ENCODE measurements around the gene SLC39A9. TPM values are rescaled to one million over a fixed set of nuclear protein-coding genes. Genes with fewer than 3 reads are reported as not detected.

The SLC39A9 gene
- total and polyA plus RNA-seq, 7 experiments from 2014 or later, result 12.3 to 50.3 (median 34.4) TPM

DNA sequence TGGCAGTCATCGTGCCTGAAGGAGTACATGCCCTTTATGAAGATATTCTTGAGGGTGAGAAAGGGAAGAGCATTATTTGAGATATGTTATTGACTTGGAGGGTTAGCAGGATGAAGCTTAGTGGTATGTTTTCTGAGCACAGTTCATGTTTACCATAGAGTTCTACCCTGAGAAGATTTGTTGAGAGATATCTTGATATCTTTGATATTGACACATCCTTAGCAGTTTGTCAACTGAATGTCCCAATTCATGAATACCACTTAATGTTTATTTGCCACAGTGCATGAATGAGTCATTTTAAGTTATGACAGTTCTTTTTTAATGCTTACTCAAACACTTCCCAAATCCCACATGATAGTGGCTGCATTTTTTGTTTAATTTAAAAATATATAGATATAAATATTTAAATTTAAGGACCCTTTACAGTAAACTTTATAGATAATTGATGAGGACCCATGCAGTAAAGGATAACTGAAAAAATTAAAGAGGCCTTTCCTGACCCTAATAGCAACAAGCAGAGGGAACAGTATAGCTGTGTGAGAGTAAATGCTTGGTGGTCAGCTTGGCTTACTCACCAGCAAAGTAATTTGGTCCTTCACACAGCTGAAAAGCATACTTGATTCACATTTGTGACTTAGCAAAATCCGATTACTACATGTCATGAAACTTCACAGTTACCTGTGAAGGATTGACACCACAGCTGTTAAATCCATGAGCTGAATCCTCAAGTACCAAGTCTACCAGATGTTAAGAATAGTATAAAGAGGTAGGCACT, 25.8 kb downstream of the SLC39A9 start:
- Histone ChIP-seq H3K9me3 (ENCODE audit: control insufficient read depth in 2 of 3, low read length in 3 of 3) (no peaks in the 10 kb centered on the region), H3K4me3 (ENCODE audit: low read length) (no peak overlapping the region), H3K27me3 (ENCODE audit: control insufficient read depth in 2 of 2, insufficient read depth in 2 of 2, low read length in 2 of 2) (no peaks in the 10 kb centered on the region), H3K36me3 (ENCODE audit: control insufficient read depth in 2 of 3, insufficient read depth in 3 of 3, low read length in 3 of 3) (peaks cover 0 to 40% (median 4%) of the 10 kb centered on the region in 3 experiments), H3K27ac (ENCODE audit: low read depth, low read length) (no peak overlapping the region), H3K4me1 (ENCODE audit: control insufficient read depth in 2 of 2, insufficient read depth in 2 of 2, low read length in 2 of 2) (no peaks in the 10 kb centered on the region)
- ChIA-PET POLR2A (no interaction called here), CTCF (no interaction called here)
- Mint-ChIP-seq H3K4me1 (peaks cover 12 to 22% (median 18%) of the 10 kb centered on the region in 7 donors), H3K4me3 (no peak overlapping the region), H3K9me3 (peaks cover 0 to 2% (median 0%) of the 10 kb centered on the region in 11 donors), H3K27ac (peak overlapping the region in 1 of 9 donors; percentile 1), H3K27me3 (no peaks in the 10 kb centered on the region), H3K36me3 (peaks cover 13 to 57% (median 38%) of the 10 kb centered on the region in 5 donors)
- intact Hi-C loops (cut with micrococcal nuclease), result no loop called here
- DNase-seq (no peak), ATAC-seq (no peak)

DNA sequence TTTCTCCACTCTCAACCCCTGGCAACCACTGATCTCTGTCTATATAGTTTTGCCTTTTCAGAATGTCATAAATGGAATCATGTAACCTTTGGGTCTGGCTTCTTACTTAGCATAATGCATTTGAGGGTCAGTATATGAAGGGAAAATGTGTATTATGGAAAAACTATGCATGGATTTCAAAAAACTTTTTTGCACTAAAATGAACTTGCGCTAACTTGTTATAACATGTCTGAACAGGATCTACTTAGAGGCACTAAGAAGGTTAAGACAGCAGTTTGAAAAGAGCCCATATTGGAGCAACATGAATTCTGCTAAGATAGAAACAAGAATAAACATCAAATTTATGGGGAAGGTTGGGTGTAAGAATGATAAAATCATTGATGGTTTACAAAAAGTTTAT, 29.1 kb downstream of the SLC39A9 start:
- H3K4me3 Mint-ChIP-seq, result no peak overlapping the region
- peaks cover 0 to 2% (median 0%) of the 10 kb centered on the region in 11 donors for H3K9me3 Mint-ChIP-seq
- Histone ChIP-seq H3K36me3 (ENCODE audit: control insufficient read depth in 2 of 3, insufficient read depth in 3 of 3, low read length in 3 of 3) (peaks cover 0 to 40% (median 4%) of the 10 kb centered on the region in 3 experiments), H3K9me3 (ENCODE audit: control insufficient read depth in 2 of 3, low read length in 3 of 3) (no peaks in the 10 kb centered on the region), H3K4me1 (ENCODE audit: control insufficient read depth in 2 of 2, insufficient read depth in 2 of 2, low read length in 2 of 2) (no peaks in the 10 kb centered on the region), H3K27ac (ENCODE audit: low read depth, low read length) (no peak overlapping the region), H3K27me3 (ENCODE audit: control insufficient read depth in 2 of 2, insufficient read depth in 2 of 2, low read length in 2 of 2) (no peaks in the 10 kb centered on the region), H3K4me3 (ENCODE audit: low read length) (no peak overlapping the region)
- no peaks in the 10 kb centered on the region for H3K27me3 Mint-ChIP-seq
- ChIA-PET POLR2A (no interaction called here), CTCF (no interaction called here)
- H3K27ac Mint-ChIP-seq, result no peak overlapping the region
- intact Hi-C loops (cut with micrococcal nuclease), result no loop called here
- H3K36me3 Mint-ChIP-seq, result peaks cover 13 to 68% (median 52%) of the 10 kb centered on the region in 5 donors
- DNase-seq, result no peak
- peaks cover 3 to 14% (median 10%) of the 10 kb centered on the region in 7 donors for H3K4me1 Mint-ChIP-seq
- ATAC-seq, result no peak

DNA sequence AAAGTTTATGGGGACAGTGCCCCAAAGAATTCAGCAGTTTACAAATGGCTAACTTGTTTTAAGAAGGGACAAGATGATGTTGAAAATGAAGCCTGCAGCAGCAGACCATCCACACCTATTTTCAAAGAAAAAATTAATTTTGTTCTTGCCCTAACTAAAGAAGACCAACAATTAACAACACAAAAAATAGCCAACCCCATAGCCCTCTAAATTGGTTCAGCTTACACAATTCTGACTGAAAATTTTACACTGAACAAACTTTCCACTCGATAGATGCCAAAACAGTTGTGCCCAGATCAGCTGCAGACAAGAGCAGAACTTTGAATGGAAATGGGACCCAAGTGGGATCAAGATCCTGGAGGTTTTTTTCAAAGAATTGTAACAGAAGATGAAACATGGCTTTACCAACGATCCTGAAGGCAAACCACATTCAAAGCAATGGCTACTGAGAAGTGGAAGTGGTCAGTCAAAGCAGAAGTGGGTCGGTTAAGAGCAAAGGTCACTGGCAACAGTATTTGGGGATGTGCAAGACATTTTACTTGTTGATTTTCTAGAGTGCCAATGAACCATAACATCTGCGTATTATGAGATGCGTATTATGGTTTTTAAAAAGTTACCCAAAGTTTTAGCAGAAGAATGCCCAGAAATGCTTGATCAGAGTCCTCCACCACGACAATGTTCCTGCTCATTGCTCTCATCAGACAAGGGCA, 30.0 kb downstream of the SLC39A9 start:
- ChIA-PET CTCF (interaction anchor here (0.6 kb wide), 1 partner anchor 326 kb away, joined by 3 read pairs; no protein-coding TSS in a partner anchor), POLR2A (interaction anchor here (0.5 kb wide), 1 partner anchor 215 kb away, joined by 5 read pairs; no protein-coding TSS in a partner anchor)
- ATAC-seq (peak; percentile 61), DNase-seq (no peak)
- Mint-ChIP-seq H3K9me3 (peaks cover 0 to 2% (median 0%) of the 10 kb centered on the region in 11 donors), H3K27me3 (no peaks in the 10 kb centered on the region), H3K36me3 (peaks cover 13 to 68% (median 52%) of the 10 kb centered on the region in 5 donors), H3K4me3 (no peak overlapping the region), H3K27ac (no peak overlapping the region), H3K4me1 (peaks cover 3 to 17% (median 10%) of the 10 kb centered on the region in 7 donors)
- Histone ChIP-seq H3K27ac (ENCODE audit: low read depth, low read length) (no peak overlapping the region), H3K36me3 (ENCODE audit: control insufficient read depth in 2 of 3, insufficient read depth in 3 of 3, low read length in 3 of 3) (peaks cover 0 to 40% (median 4%) of the 10 kb centered on the region in 3 experiments), H3K27me3 (ENCODE audit: control insufficient read depth in 2 of 2, insufficient read depth in 2 of 2, low read length in 2 of 2) (no peaks in the 10 kb centered on the region), H3K4me3 (ENCODE audit: low read length) (no peak overlapping the region), H3K9me3 (ENCODE audit: control insufficient read depth in 2 of 3, low read length in 3 of 3) (no peaks in the 10 kb centered on the region), H3K4me1 (ENCODE audit: control insufficient read depth in 2 of 2, insufficient read depth in 2 of 2, low read length in 2 of 2) (no peaks in the 10 kb centered on the region)
- intact Hi-C loops (cut with micrococcal nuclease), result no loop called here

DNA sequence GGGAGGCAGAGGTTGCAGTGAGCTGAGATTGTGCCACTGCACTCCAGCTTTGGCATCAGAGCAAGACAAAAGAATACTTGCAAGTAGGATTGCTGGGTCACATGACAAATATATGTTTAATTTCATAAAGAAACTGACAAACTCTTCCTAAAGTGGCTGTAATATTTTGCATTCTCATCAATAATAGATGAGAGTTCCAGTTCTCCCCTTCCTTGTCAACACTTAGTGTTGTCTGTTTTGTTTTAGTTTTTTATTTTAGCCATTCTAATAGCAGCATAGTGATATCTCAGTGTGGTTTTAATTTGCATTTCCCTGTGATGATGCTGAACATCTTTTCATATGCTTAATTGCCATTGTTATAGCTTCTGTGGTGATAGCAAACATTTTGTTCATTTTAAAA, 31.2 kb downstream of the SLC39A9 start:
- Histone ChIP-seq H3K36me3 (ENCODE audit: control insufficient read depth in 2 of 3, insufficient read depth in 3 of 3, low read length in 3 of 3) (peaks cover 0 to 32% (median 4%) of the 10 kb centered on the region in 3 experiments), H3K4me3 (ENCODE audit: low read length) (no peak overlapping the region), H3K9me3 (ENCODE audit: control insufficient read depth in 2 of 3, low read length in 3 of 3) (no peaks in the 10 kb centered on the region), H3K27ac (ENCODE audit: low read depth, low read length) (no peak overlapping the region), H3K27me3 (ENCODE audit: control insufficient read depth in 2 of 2, insufficient read depth in 2 of 2, low read length in 2 of 2) (no peaks in the 10 kb centered on the region), H3K4me1 (ENCODE audit: control insufficient read depth in 2 of 2, insufficient read depth in 2 of 2, low read length in 2 of 2) (no peaks in the 10 kb centered on the region)
- DNase-seq, result no peak
- CTCF ChIA-PET, result no interaction called here
- Mint-ChIP-seq H3K4me1 (peaks cover 3 to 18% (median 12%) of the 10 kb centered on the region in 7 donors), H3K27ac (no peak overlapping the region), H3K9me3 (peaks cover 0 to 2% (median 0%) of the 10 kb centered on the region in 11 donors), H3K36me3 (peaks cover 10 to 62% (median 48%) of the 10 kb centered on the region in 5 donors), H3K27me3 (no peaks in the 10 kb centered on the region), H3K4me3 (no peak overlapping the region)
- POLR2A ChIA-PET, result interaction anchor here (1.0 kb wide), 1 partner anchor 9 kb away, joined by 3 read pairs; no protein-coding TSS in a partner anchor
- no peak for ATAC-seq
- intact Hi-C loops (cut with micrococcal nuclease), result no loop called here

DNA sequence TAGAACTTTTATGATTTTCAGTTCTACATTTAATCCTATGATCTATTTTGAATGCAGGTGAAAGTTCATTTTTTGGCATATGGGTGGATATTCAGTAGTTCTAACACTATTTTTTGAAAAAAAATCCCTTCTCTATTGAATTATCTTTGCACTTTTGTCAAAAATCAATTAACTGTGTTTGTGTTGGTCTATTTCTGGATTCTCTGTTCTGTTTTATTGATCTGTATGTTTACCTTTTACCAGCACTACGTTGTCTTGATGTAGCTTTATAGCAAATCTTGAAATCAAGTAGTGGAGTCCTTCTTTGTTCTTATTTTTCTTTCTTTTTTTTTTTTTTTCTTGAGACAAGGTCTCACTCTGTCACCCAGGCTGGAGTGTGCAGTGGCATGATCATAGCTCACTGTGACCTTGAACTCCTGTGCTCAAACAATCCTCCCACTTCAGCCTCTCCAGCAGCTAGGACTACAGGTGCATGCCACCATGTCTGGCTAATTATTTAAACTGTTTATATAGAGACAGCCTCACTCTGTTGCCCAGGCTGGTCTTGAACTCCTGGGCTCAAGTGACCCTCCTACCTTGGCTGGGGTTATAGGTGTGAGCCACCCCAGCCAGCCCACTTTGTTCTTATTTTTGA, 31.9 kb downstream of the SLC39A9 start:
- Mint-ChIP-seq H3K9me3 (peaks cover 0 to 2% (median 0%) of the 10 kb centered on the region in 11 donors), H3K4me1 (peaks cover 3 to 25% (median 19%) of the 10 kb centered on the region in 7 donors), H3K27me3 (no peaks in the 10 kb centered on the region), H3K36me3 (peaks cover 10 to 62% (median 40%) of the 10 kb centered on the region in 5 donors), H3K27ac (no peak overlapping the region), H3K4me3 (no peak overlapping the region)
- Histone ChIP-seq H3K27ac (ENCODE audit: low read depth, low read length) (no peak overlapping the region), H3K4me1 (ENCODE audit: control insufficient read depth in 2 of 2, insufficient read depth in 2 of 2, low read length in 2 of 2) (no peaks in the 10 kb centered on the region), H3K9me3 (ENCODE audit: control insufficient read depth in 2 of 3, low read length in 3 of 3) (no peaks in the 10 kb centered on the region), H3K27me3 (ENCODE audit: control insufficient read depth in 2 of 2, insufficient read depth in 2 of 2, low read length in 2 of 2) (no peaks in the 10 kb centered on the region), H3K4me3 (ENCODE audit: low read length) (no peak overlapping the region), H3K36me3 (ENCODE audit: control insufficient read depth in 2 of 3, insufficient read depth in 3 of 3, low read length in 3 of 3) (peaks cover 0 to 25% (median 0%) of the 10 kb centered on the region in 3 experiments)
- ATAC-seq, result no peak
- no peak for DNase-seq
- ChIA-PET CTCF (no interaction called here), POLR2A (interaction anchor here (0.6 kb wide), 1 partner anchor 183 kb away, joined by 3 read pairs; no protein-coding TSS in a partner anchor)
- intact Hi-C loops (cut with micrococcal nuclease), result no loop called here

DNA sequence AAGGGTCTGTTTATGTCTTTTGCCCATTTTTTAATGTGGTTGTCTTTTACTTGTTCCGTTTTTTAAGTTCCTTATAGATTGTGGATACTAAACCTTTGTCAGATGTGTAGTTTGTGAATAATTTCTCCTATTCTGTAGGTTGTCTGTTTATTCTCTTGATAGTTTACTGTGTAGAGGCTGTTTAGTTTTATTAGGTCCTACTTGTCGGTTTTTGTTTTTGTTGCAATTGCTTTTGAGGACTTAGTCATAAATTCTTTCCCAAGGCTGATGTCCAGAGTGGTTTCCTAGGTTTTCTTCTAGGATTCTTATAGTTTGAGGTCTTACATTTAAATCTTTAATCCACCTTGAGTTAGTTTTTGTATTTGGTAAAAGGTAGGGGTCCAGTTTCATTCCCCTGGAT, 33.9 kb downstream of the SLC39A9 start:
- Histone ChIP-seq H3K27ac (ENCODE audit: low read depth, low read length) (no peak overlapping the region), H3K4me3 (ENCODE audit: low read length) (no peak overlapping the region), H3K36me3 (ENCODE audit: control insufficient read depth in 2 of 3, insufficient read depth in 3 of 3, low read length in 3 of 3) (peaks cover 0 to 7% (median 0%) of the 10 kb centered on the region in 3 experiments), H3K9me3 (ENCODE audit: control insufficient read depth in 2 of 3, low read length in 3 of 3) (no peaks in the 10 kb centered on the region), H3K27me3 (ENCODE audit: control insufficient read depth in 2 of 2, insufficient read depth in 2 of 2, low read length in 2 of 2) (no peaks in the 10 kb centered on the region), H3K4me1 (ENCODE audit: control insufficient read depth in 2 of 2, insufficient read depth in 2 of 2, low read length in 2 of 2) (no peaks in the 10 kb centered on the region)
- no peaks in the 10 kb centered on the region for H3K27me3 Mint-ChIP-seq
- intact Hi-C loops (cut with micrococcal nuclease), result no loop called here
- ATAC-seq (no peak), DNase-seq (no peak)
- POLR2A ChIA-PET, result no interaction called here
- H3K36me3 Mint-ChIP-seq, result peaks cover 6 to 47% (median 35%) of the 10 kb centered on the region in 5 donors
- H3K27ac Mint-ChIP-seq, result no peak overlapping the region
- H3K4me3 Mint-ChIP-seq, result no peak overlapping the region
- H3K9me3 Mint-ChIP-seq, result peaks cover 0 to 2% (median 0%) of the 10 kb centered on the region in 11 donors
- H3K4me1 Mint-ChIP-seq, result peaks cover 3 to 35% (median 20%) of the 10 kb centered on the region in 7 donors
- CTCF ChIA-PET, result no interaction called here

Measured in naive thymus-derived CD4-positive, alpha-beta T cell (primary cell).